GM12878 (cell line): ENCODE measurements around the gene MANEAL. TPM values are rescaled to one million over a fixed set of nuclear protein-coding genes. Genes with fewer than 3 reads are reported as not detected.
A peak's percentile ranks its signal among the peaks of the same experiment; 100 is the strongest.

Experiments
- ATAC-seq: fragments of 200-7000 bp; cut with Tn5 transposase; 3 replicates; pipeline ENCODE4 v1.9.1; 2020; ENCODE audit warnings: mild to moderate bottlenecking, moderate library complexity
- BruUV-seq: library from RNA; stranded (reverse); fragments of 400-500 nt; replicated peaks from 2 replicates; lab custom pipeline; 2021; lab: Mats Ljungman, UMichigan
- CTCF ChIA-PET: fragments of 300-600 bp; sonication (Branson Sonifier 250); formaldehyde crosslinking; extraction: SDS; loops from one replicate; lab custom pipeline; 2021; ENCODE audit warnings: inconsistent platforms; lab: Yijun Ruan, JAX
- POLR2A ChIA-PET: fragments of 350-600 bp; formaldehyde crosslinking; extraction: SDS; loops from one replicate; lab custom pipeline; 2021; ENCODE audit warnings: inconsistent platforms; lab: Charles Lee
- RAD21 ChIA-PET: fragments of 300-600 bp; sonication (Branson Sonifier 250); formaldehyde crosslinking; loops from one replicate; lab custom pipeline; 2023; ENCODE audit warnings: antibody characterized with exemption; ENCODE audit not compliant: unreplicated experiment; lab: Charles Lee
- SMC1A ChIA-PET: fragments of 300-600 bp; sonication (Branson Sonifier 250); formaldehyde crosslinking; loops from one replicate; lab custom pipeline; 2023; ENCODE audit not compliant: unreplicated experiment, uncharacterized antibody; lab: Charles Lee
- DNase-seq: peaks from one replicate; pipeline ENCODE4 v3.0.0-alpha.2; 2011; ENCODE audit warnings: low read depth, low spot score
- FAIRE-seq: peaks from 3 replicates; lab custom pipeline; 2011; peaks lifted over from hg19 to GRCh38; lab: Jason Lieb, UNC
- H2AFZ ChIP-seq: 2 replicates; pipeline ENCODE4 v1.6.0; 2011; ENCODE audit warnings: low read depth, low read length, control low read depth; ENCODE audit not compliant: control insufficient read depth
- H3K27ac ChIP-seq: 2 replicates; pipeline ENCODE4 v1.5.1; 2011; ENCODE audit warnings: control low read depth; ENCODE audit not compliant: control insufficient read depth, insufficient read depth
- H3K27me3 ChIP-seq, 2 experiments: replicated peaks in 1 of 2; 2 replicates each; pipeline versions ENCODE4 v1.6.0 to v1.6.1; 2011; ENCODE audit warnings: low read length in 1 of 2; ENCODE audit not compliant: control insufficient read depth in 2 of 2, insufficient read depth in 2 of 2
- H3K36me3 ChIP-seq, 2 experiments: 2 replicates each; pipeline ENCODE4 v1.5.1; 2011; ENCODE audit warnings: low read length in 1 of 2; ENCODE audit not compliant: control insufficient read depth in 2 of 2, insufficient read depth in 2 of 2
- H3K4me1 ChIP-seq: 2 replicates; pipeline ENCODE4 v1.6.1; 2011; ENCODE audit warnings: mild to moderate bottlenecking, low read length, moderate library complexity, mixed read lengths; ENCODE audit not compliant: control insufficient read depth, insufficient read depth
- H3K4me2 ChIP-seq: 2 replicates; pipeline ENCODE4 v1.6.0; 2011; ENCODE audit warnings: control low read depth; ENCODE audit not compliant: control insufficient read depth, insufficient read depth
- H3K4me3 ChIP-seq: fragments of 200-600 bp; sonication (generic); 2 replicates; pipeline ENCODE4 v1.5.1; 2016
- H3K79me2 ChIP-seq: 2 replicates; pipeline ENCODE4 v1.6.0; 2011; ENCODE audit warnings: low read length; ENCODE audit not compliant: control insufficient read depth, insufficient read depth
- H3K9ac ChIP-seq: 2 replicates; pipeline ENCODE4 v1.8.0; 2011; ENCODE audit warnings: low read length, control low read depth, mixed read lengths; ENCODE audit not compliant: control insufficient read depth, insufficient read depth
- H3K9me3 ChIP-seq: replicated peaks from 3 replicates; pipeline ENCODE4 v1.5.1; 2011; ENCODE audit warnings: mild to moderate bottlenecking, low read length; ENCODE audit not compliant: control insufficient read depth, insufficient read depth
- H4K20me1 ChIP-seq: 2 replicates; pipeline ENCODE4 v1.6.0; 2011; ENCODE audit not compliant: control insufficient read depth, insufficient read depth
- E2F4 ChIP-seq: IDR thresholded peaks from 2 replicates; pipeline ENCODE4 v1.6.1; 2012; ENCODE audit warnings: low read depth, low read length, improper control_type of control experiment
- IKZF1 ChIP-seq: fragments of 450-650 bp; conservative IDR thresholded peaks from 2 replicates; pipeline ENCODE4 v1.6.1; 2017; ENCODE audit warnings: antibody characterized with exemption, mild to moderate bottlenecking
- ZBTB4 ChIP-seq: fragments of 450-650 bp; formaldehyde crosslinking; IDR thresholded peaks from 2 replicates; pipeline ENCODE4 v1.4.0; 2022; ENCODE audit warnings: mild to moderate bottlenecking, moderate library complexity
- ZNF687 ChIP-seq: fragments of 450-650 bp; IDR thresholded peaks from 2 replicates; pipeline ENCODE4 v1.6.1; 2017; ENCODE audit warnings: mild to moderate bottlenecking, moderate library complexity
- WGBS: methylation state at CpG from one replicate; pipeline ENCODE4 v1.1.6; 2016; ENCODE audit warnings: low lambda C conversion rate; ENCODE audit not compliant: insufficient replicate concordance, insufficient coverage; ENCODE audit errors: missing lambda C conversion rate; 5-methylcytosine and 5-hydroxymethylcytosine counted together
- in situ Hi-C: fragments of 300-500 bp; cut with MboI; formaldehyde crosslinking; loops from 9 replicates; pipeline ENCODE4 v1.14.3; 2018; ENCODE audit warnings: mixed read lengths
- intact Hi-C: fragments of 100-400 bp; cut with micrococcal nuclease; formaldehyde crosslinking; loops from one replicate; pipeline ENCODE4 v1.14.2; 2022; ENCODE audit not compliant: unreplicated experiment
- polyA plus RNA-seq, 11 experiments: library from polyadenylated mRNA; depleted of rRNA in 4 of 11; unstranded in 6 of 11; stranded (reverse) in 5 of 11; fragments of >200 nt; fragmentation: Nextera tagmentation in 4 of 11; fragmentation: Illumina TruSeq in 1 of 11; extraction: Ambion mirVana in 4 of 11; extraction: Trizol in 1 of 11; gene quantifications; 1 replicate in 1 of 11; 2 replicates in 10 of 11; pipeline versions ENCODE4 v1.2.1 to v1.2.3, GENCODE V29; 2011 to 2016; ENCODE audit warnings: inconsistent platforms in 2 of 11, missing spikeins in 2 of 11, low read depth in 1 of 11
- total RNA-seq, 4 experiments: library from RNA; depleted of rRNA in 3 of 4; stranded (reverse); fragments of >200 nt in 3 of 4; fragmentation: Illumina TruSeq in 1 of 4; extraction: Trizol in 1 of 4; gene quantifications; 2 replicates each; pipeline versions ENCODE4 v1.2.1 to v1.2.3, GENCODE V29; 2013 to 2021

The MANEAL gene
- total and polyA plus RNA-seq, 10 of the 15 experiments (the other 5 are each of a cell fraction or from before 2014, with no cell fraction given), result 0.83 to 11.1 (median 5.7) TPM

GRCh38 chr1:37752583-37753471 is 40.8 kb upstream of the MANEAL start:
- DNase-seq (no peak), FAIRE-seq (no peak)
- BruUV-seq, result no TSS peak
- CTCF ChIA-PET, result no interaction called here
- no peak overlapping the region for H3K27ac ChIP-seq
- H3K4me1 ChIP-seq, result no peaks in the 10 kb centered on the region; the same call in 1 of the 2 replicates
- no peak overlapping the region for H3K4me3 ChIP-seq
- RAD21 ChIA-PET, result no interaction called here
- H3K27me3 ChIP-seq, result peaks cover 5 to 6% of the 10 kb centered on the region in 2 experiments; a peak in 2 of 4 replicates
- in situ Hi-C loops, result no loop called here
- no peaks in the 10 kb centered on the region for H3K9me3 ChIP-seq
- TF ChIP-seq ZNF687, result no peak
- TF ChIP-seq IKZF1, result peak; percentile 65
- no peak for TF ChIP-seq ZBTB4
- no peak for TF ChIP-seq E2F4
- TF ChIP-seq, all 136 proteins: peak for 1
- ATAC-seq, result peak; percentile 65
- Histone ChIP-seq H3K79me2 (no peaks in the 10 kb centered on the region), H3K9ac (no peak overlapping the region), H3K36me3 (no peaks in the 10 kb centered on the region), H4K20me1 (no peaks in the 10 kb centered on the region), H2AFZ (peak overlapping the region; percentile 29), H3K4me2 (peak overlapping the region; percentile 41; the same call in 1 of the 2 replicates)
- ChIA-PET SMC1A (no interaction called here), POLR2A (no interaction called here)
- 15% methylated on average over 44 of the region's 105 CpGs for whole genome bisulfite sequencing
- intact Hi-C loops, result no loop called here
